Measurements from ENCODE around the gene CFAP210. TPM values are rescaled to one million over a fixed set of nuclear protein-coding genes. Genes with fewer than 3 reads are reported as not detected.
"Not testable (repeated sequence)": the region's sequence is repeated elsewhere in the genome, so short reads cannot be mapped to it uniquely, and the experiment has no call there.

Gene CFAP210
- total RNA-seq, 2 experiments from 2014 or later: not detected

DNA sequence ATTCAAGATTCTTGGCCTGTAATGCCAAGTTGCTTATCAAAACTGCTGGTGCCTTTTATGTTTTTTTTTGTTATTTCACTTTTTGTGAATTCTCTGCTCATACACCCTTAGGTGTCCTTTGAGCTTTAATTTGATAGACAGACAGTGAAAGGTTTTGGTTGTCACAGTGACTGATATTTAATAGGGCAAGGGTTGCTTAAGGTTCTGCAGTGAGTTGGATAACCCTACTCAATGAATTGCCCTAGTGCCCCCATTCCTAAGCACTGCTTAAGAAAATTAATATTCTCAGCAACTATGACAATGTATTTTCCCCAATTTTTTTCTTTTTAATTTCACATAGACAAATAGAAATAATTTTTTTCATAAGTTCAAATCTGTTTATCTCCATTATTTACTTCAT, 94.6 kb downstream of the CFAP210 start:
- CTCF ChIA-PET: interaction anchor here (0.6 to 1.4 kb wide), 3 partner anchors 27 to 207 kb away, joined by 3 to 4 read pairs (median 3); partner anchors contain the start of gene BBS5
- POLR2A ChIA-PET: interaction anchor here (2.0 kb wide), 1 partner anchor 15 kb away, joined by 4 read pairs; the partner anchor contains the start of gene PPIG
- DNase-seq: no peak
- Mint-ChIP-seq H3K4me3 (no peak overlapping the region), H3K27me3 (ENCODE audit: low read depth) (no peaks in the 10 kb centered on the region), H3K9me3 (ENCODE audit: insufficient read depth) (no peaks in the 10 kb centered on the region), H3K36me3 (ENCODE audit: low read depth) (peaks cover 10% of the 10 kb centered on the region), H3K4me1 (ENCODE audit: low read depth) (no peaks in the 10 kb centered on the region), H3K27ac (no peak overlapping the region)
- ATAC-seq: no peak

- Mint-ChIP-seq H3K9me3 (ENCODE audit: insufficient read depth) (no peaks in the 10 kb centered on the region), H3K36me3 (ENCODE audit: low read depth) (peaks cover 7% of the 10 kb centered on the region), H3K4me3 (no peak overlapping the region), H3K27me3 (ENCODE audit: low read depth) (no peaks in the 10 kb centered on the region), H3K4me1 (ENCODE audit: low read depth) (no peaks in the 10 kb centered on the region), H3K27ac (no peak overlapping the region)
- no peak for DNase-seq
- POLR2A ChIA-PET: interaction anchor here (0.6 to 2.0 kb wide), 2 partner anchors 14 to 36 kb away, joined by 3 to 4 read pairs; partner anchors contain the start of gene PPIG
- CTCF ChIA-PET: interaction anchor here (1.4 kb wide), 1 partner anchor 26 kb away, joined by 4 read pairs; no protein-coding TSS in a partner anchor
- ATAC-seq: no peak
Observed at GRCh38 chr2:169598982-169599381, 95.2 kb downstream of the CFAP210 start.

GRCh38 chr2:169596546-169596945, 97.7 kb downstream of the CFAP210 start:
- H3K4me1 Mint-ChIP-seq (ENCODE audit: low read depth); CTCF ChIA-PET; ATAC-seq; H3K4me3 Mint-ChIP-seq; H3K27ac Mint-ChIP-seq; DNase-seq; H3K27me3 Mint-ChIP-seq (ENCODE audit: low read depth); H3K9me3 Mint-ChIP-seq (ENCODE audit: insufficient read depth): not testable (repeated sequence)
- peaks cover 11% of the 10 kb centered on the region for H3K36me3 Mint-ChIP-seq (ENCODE audit: low read depth)
- POLR2A ChIA-PET: interaction anchor here (1.2 kb wide), 1 partner anchor 12 kb away, joined by 3 read pairs; no protein-coding TSS in a partner anchor

Other genes starting within 250 kb of the CFAP210 start
- gene BBS5, start 214.9 kb downstream of the CFAP210 start, total RNA-seq: 1 to 10 TPM; 1.9 to 2.2 TPM
- not detected for gene KLHL41, start 184.7 kb downstream of the CFAP210 start, total RNA-seq
- 10 to 100 TPM; 42.1 to 52.0 TPM for gene FASTKD1, start 120.5 kb downstream of the CFAP210 start, total RNA-seq
- gene PPIG, start 110.1 kb downstream of the CFAP210 start, total RNA-seq: 10 to 100 TPM; 56.6 to 62.0 TPM
- gene PHOSPHO2, start 64 bp upstream of the CFAP210 start, total RNA-seq: 1 to 10 TPM; 3.2 to 4.2 TPM
- 1 to 10 TPM; 6.7 to 7.4 TPM for gene KLHL23, start 39.4 kb upstream of the CFAP210 start, total RNA-seq
- gene SSB, start 104.5 kb upstream of the CFAP210 start, total RNA-seq: 10 to 100 TPM; 86.0 to 86.9 TPM
- gene METTL5, start 130.5 kb upstream of the CFAP210 start, total RNA-seq: 10 to 100 TPM; 57.3 to 66.0 TPM
- gene UBR3, start 133.0 kb upstream of the CFAP210 start, total RNA-seq: 10 to 100 TPM; 20.8 to 21.5 TPM

Data from activated CD8-positive, alpha-beta T cell treated with anti-CD3 and anti-CD28 coated beads, Interleukin-2, amount 10 ng/mL, durations not matched to agents 7 days and 5 days (primary cell).